Right atrium auricular region (tissue), 2 donors: Measurements from ENCODE around the gene TAP2. TPM values are rescaled to one million over a fixed set of nuclear protein-coding genes. Genes with fewer than 3 reads are reported as not detected.
"Not testable (repeated sequence)": the region's sequence is repeated elsewhere in the genome, so short reads cannot be mapped to it uniquely, and the experiment has no call there.

Experiments
- DNase-seq: peaks from one replicate; pipeline ENCODE4 v3.0.0-alpha.2; 2019; ENCODE audit warnings: low spot score
- H3K27ac ChIP-seq, 2 donors: fragments of 200-600 bp; sonication (generic); 1 replicate in 1 of 2; 2 replicates in 1 of 2; pipeline ENCODE4 v1.5.1; 2016 to 2019
- H3K27me3 ChIP-seq, 2 donors: fragments of 200-600 bp; sonication (generic); one replicate each; pipeline versions ENCODE4 v1.5.1 to v1.6.0; 2017 to 2019
- H3K36me3 ChIP-seq: fragments of 200-600 bp; sonication (generic); one replicate; pipeline ENCODE4 v1.5.1; 2016
- H3K4me1 ChIP-seq, 2 donors: fragments of 200-600 bp; sonication (generic); one replicate each; pipeline versions ENCODE4 v1.5.1 to v1.6.0; 2017 to 2019
- H3K4me3 ChIP-seq, 2 donors: fragments of 200-600 bp; sonication (generic); 1 replicate in 1 of 2; 2 replicates in 1 of 2; pipeline ENCODE4 v1.5.1; 2017 to 2019; ENCODE audit warnings: mild to moderate bottlenecking in 1 of 2, moderate library complexity in 1 of 2
- H3K9me3 ChIP-seq, 2 donors: fragments of 200-600 bp; sonication (generic); one replicate each; pipeline ENCODE4 v1.5.1; 2019
- total RNA-seq, 2 donors: library from RNA; depleted of rRNA; stranded (reverse); fragments of >200 nt; gene quantifications; one replicate each; pipeline ENCODE4 v1.1.0, GENCODE V29; 2016
- TF ChIP-seq, protein P1 (sequence below), 2 donors: fragments of 200-600 bp; sonication (generic); IDR thresholded peaks; one replicate each; pipeline ENCODE4 v1.5.1; 2019; ENCODE audit warnings: antibody characterized with exemption in 2 of 2

TAP2 gene
- total RNA-seq, 2 donors from 2014 or later: 3.4 to 6.3 TPM

GRCh38 chr6:32882879-32883250 is 44.3 kb upstream of the TAP2 start:
- Histone ChIP-seq H3K27me3 (no peaks in the 10 kb centered on the region), H3K4me1 (peaks cover 0 to 12% of the 10 kb centered on the region in 2 donors), H3K4me3 (no peak overlapping the region), H3K36me3 (no peaks in the 10 kb centered on the region), H3K9me3 (no peaks in the 10 kb centered on the region), H3K27ac (no peak overlapping the region)
- TF ChIP-seq, protein P1, sequence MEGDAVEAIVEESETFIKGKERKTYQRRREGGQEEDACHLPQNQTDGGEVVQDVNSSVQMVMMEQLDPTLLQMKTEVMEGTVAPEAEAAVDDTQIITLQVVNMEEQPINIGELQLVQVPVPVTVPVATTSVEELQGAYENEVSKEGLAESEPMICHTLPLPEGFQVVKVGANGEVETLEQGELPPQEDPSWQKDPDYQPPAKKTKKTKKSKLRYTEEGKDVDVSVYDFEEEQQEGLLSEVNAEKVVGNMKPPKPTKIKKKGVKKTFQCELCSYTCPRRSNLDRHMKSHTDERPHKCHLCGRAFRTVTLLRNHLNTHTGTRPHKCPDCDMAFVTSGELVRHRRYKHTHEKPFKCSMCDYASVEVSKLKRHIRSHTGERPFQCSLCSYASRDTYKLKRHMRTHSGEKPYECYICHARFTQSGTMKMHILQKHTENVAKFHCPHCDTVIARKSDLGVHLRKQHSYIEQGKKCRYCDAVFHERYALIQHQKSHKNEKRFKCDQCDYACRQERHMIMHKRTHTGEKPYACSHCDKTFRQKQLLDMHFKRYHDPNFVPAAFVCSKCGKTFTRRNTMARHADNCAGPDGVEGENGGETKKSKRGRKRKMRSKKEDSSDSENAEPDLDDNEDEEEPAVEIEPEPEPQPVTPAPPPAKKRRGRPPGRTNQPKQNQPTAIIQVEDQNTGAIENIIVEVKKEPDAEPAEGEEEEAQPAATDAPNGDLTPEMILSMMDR (IDR thresholded peaks at IDR 0.05): no peak
- no peak for DNase-seq

DNA sequence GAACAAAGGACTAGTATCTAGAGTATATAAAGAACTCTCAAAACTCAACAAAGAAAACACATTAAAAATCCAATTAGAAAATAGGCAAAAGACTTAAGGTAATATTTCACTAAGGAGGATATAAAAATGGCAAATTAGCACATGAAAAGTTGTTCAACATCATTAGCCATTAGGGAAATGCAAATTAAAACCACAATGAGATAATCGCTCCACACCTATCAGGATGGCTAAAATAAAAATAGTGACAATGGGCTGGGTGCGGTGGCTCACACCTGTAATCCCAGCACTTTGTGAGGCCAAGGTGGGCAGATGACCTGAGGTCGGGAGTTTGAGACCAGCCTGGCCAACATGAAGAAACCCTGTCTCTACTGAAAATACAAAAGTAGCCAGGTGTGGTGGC is 42.4 kb upstream of the TAP2 start:
- not testable (repeated sequence) for H3K4me1 ChIP-seq, H3K4me3 ChIP-seq, DNase-seq, H3K27ac ChIP-seq, H3K9me3 ChIP-seq, H3K36me3 ChIP-seq, H3K27me3 ChIP-seq

- DNase-seq: no peak
- TF ChIP-seq, protein P1 (IDR thresholded peaks at IDR 0.05): no peak
- Histone ChIP-seq H3K27ac (no peak overlapping the region), H3K27me3 (no peaks in the 10 kb centered on the region), H3K4me3 (no peak overlapping the region), H3K4me1 (no peaks in the 10 kb centered on the region), H3K9me3 (no peaks in the 10 kb centered on the region), H3K36me3 (no peaks in the 10 kb centered on the region)
Observed at GRCh38 chr6:32879691-32880090, 41.2 kb upstream of the TAP2 start.

GRCh38 chr6:32876603-32877002 is 38.1 kb upstream of the TAP2 start:
- H3K9me3 ChIP-seq: peaks cover 0 to 8% of the 10 kb centered on the region in 2 donors
- H3K4me3 ChIP-seq: no peak overlapping the region

DNA sequence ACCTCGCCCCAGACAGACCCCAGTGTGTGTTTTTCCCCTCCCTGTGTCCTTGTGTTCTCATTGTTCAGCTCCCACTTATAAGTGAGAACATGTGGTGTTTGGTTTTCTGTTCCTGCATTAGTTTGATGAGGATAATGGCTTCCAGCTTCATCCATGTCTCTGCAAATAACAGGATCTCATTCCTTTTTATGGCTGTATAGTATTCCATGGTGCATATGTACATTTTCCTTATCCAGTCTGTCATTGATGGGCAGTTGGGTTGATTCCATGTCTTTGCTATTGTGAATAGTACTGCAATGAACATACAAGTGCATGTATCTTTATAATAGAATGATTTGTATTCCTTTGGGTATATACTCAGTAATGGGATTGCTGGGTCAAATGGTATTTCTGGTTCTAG is 35.4 kb upstream of the TAP2 start:
- not testable (repeated sequence) for H3K4me3 ChIP-seq, H3K27me3 ChIP-seq, DNase-seq

More at GRCh38 chr6:32876603-32877002, 38.1 kb upstream of the TAP2 start:
- Histone ChIP-seq H3K27me3 (no peaks in the 10 kb centered on the region), H3K36me3 (no peaks in the 10 kb centered on the region), H3K4me1 (no peaks in the 10 kb centered on the region), H3K27ac (no peak overlapping the region)
- no peak for DNase-seq
- TF ChIP-seq, protein P1 (IDR thresholded peaks at IDR 0.05): no peak

GRCh38 chr6:32868257-32868788 is 29.8 kb upstream of the TAP2 start:
- H3K9me3 ChIP-seq: peaks cover 0 to 8% of the 10 kb centered on the region in 2 donors

More for the DNA sequence above, 35.4 kb upstream of the TAP2 start:
- H3K9me3 ChIP-seq, H3K36me3 ChIP-seq, H3K27ac ChIP-seq, H3K4me1 ChIP-seq: not testable (repeated sequence)

More at GRCh38 chr6:32868257-32868788, 29.8 kb upstream of the TAP2 start:
- Histone ChIP-seq H3K36me3 (no peaks in the 10 kb centered on the region), H3K27ac (no peak overlapping the region), H3K27me3 (no peaks in the 10 kb centered on the region), H3K4me3 (no peak overlapping the region), H3K4me1 (no peaks in the 10 kb centered on the region)
- TF ChIP-seq, protein P1 (IDR thresholded peaks at IDR 0.05): peak; percentile 87 to 93
- DNase-seq: peak; percentile 81
